SU-DHL-6 (cell line): ENCODE measurements around the gene PTPRN2.

ENCODE experiments used
- H2AFZ ChIP-seq: fragments of 200-600 bp; sonication (generic); 2 replicates; pipeline ENCODE4 v1.6.1; 2014; ENCODE audit warnings: low read depth, mild to moderate bottlenecking, moderate library complexity, mixed read lengths, antibody characterized with exemption, low read length; ENCODE audit not compliant: severe bottlenecking
- H3F3A ChIP-seq: fragments of 200-600 bp; shearing (Covaris generic); 2 replicates; pipeline ENCODE4 v1.6.0; 2016; ENCODE audit warnings: antibody characterized with exemption, mild to moderate bottlenecking; ENCODE audit not compliant: insufficient read depth
- H3K27ac ChIP-seq: fragments of 200-600 bp; sonication (generic); 2 replicates; pipeline ENCODE4 v1.5.1; 2016; ENCODE audit warnings: low read depth, mild to moderate bottlenecking, low read length, moderate library complexity, mixed read lengths
- H3K27me3 ChIP-seq: fragments of 200-600 bp; sonication (generic), shearing (Covaris generic); 2 replicates; pipeline ENCODE4 v1.6.0; 2014; ENCODE audit warnings: mild to moderate bottlenecking, low read length
- H3K36me3 ChIP-seq: fragments of 200-600 bp; sonication (generic); 2 replicates; pipeline ENCODE4 v1.6.1; 2014; ENCODE audit warnings: mild to moderate bottlenecking, low read length, mixed read lengths
- H3K4me2 ChIP-seq: fragments of 300-600, 200-600 bp; shearing (Covaris generic), sonication (generic); 2 replicates; pipeline ENCODE4 v1.6.0; 2014; ENCODE audit warnings: low read length, low read depth, mild to moderate bottlenecking; ENCODE audit not compliant: poor library complexity, severe bottlenecking
- H3K4me3 ChIP-seq: fragments of 200-600 bp; sonication (generic); 2 replicates; pipeline ENCODE4 v1.5.1; 2014; ENCODE audit warnings: antibody characterized with exemption, low read length, mild to moderate bottlenecking, mixed read lengths; ENCODE audit not compliant: insufficient read depth, poor library complexity, severe bottlenecking
- H3K79me2 ChIP-seq: fragments of 200-600 bp; sonication (generic); 2 replicates; pipeline ENCODE4 v1.6.1; 2014; ENCODE audit warnings: mild to moderate bottlenecking, low read length, moderate library complexity; ENCODE audit not compliant: insufficient read depth
- H3K9ac ChIP-seq: fragments of 200-600 bp; sonication (generic); 2 replicates; pipeline ENCODE4 v1.7.0; 2014; ENCODE audit warnings: mild to moderate bottlenecking, low read length
- H3K9me2 ChIP-seq: fragments of 200-600 bp; sonication (generic); replicated peaks from 2 replicates; pipeline ENCODE4 v1.6.1; 2014; ENCODE audit warnings: low read length; ENCODE audit not compliant: insufficient read depth
- H3K9me3 ChIP-seq: fragments of 200-600 bp; sonication (generic); 2 replicates; pipeline ENCODE4 v1.6.1; 2014; ENCODE audit warnings: low read length, mixed read lengths; ENCODE audit not compliant: insufficient read depth
- H4K20me1 ChIP-seq: fragments of 200-600 bp; sonication (generic); 2 replicates; pipeline ENCODE4 v1.6.1; 2014; ENCODE audit warnings: low read depth, mild to moderate bottlenecking, antibody characterized with exemption, low read length, moderate library complexity, mixed read lengths
- CTCF ChIP-seq: fragments of 200-600 bp; sonication (generic); IDR thresholded peaks from one replicate; pipeline ENCODE4 v1.5.1; 2017; ENCODE audit warnings: antibody characterized with exemption, mild to moderate bottlenecking, low read length, moderate library complexity; ENCODE audit not compliant: insufficient read depth, poor library complexity, severe bottlenecking
- EZH2phosphoT487 ChIP-seq: fragments of 200-600 bp; sonication (generic), shearing (Covaris generic); conservative IDR thresholded peaks from 2 replicates; pipeline ENCODE4 v1.6.1; 2018; ENCODE audit warnings: mild to moderate bottlenecking, antibody characterized with exemption, low read length, moderate library complexity, mixed read lengths

PTPRN2 gene

DNA sequence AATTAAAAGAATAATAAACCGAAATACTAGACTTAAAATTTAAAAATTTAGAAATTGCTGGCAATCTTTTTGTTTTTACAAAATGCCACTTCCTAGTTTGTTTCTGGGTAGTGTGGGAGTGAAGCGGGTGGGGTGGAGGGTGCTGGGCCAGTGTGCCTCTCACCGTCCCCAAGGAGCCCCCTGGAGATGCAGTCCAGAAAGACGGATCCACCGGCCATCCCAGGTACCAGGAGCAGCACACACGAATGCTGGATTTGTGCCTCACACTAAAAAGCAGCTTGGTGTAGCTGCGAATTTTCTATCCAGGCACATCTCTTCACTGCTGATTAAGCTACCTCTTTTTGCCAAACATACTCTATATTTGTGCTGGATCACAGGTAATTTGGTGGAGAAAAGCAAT lies 632.7 kb downstream of the PTPRN2 start:
- no peaks in the 10 kb centered on the region for H3K79me2 ChIP-seq
- no peak overlapping the region for H2AFZ ChIP-seq
- no peaks in the 10 kb centered on the region for H3K9me3 ChIP-seq
- no peaks in the 10 kb centered on the region for H3K27me3 ChIP-seq
- H3K27ac ChIP-seq = no peak overlapping the region
- TF ChIP-seq EZH2phosphoT487 (no peak), CTCF (no peak)
- no peak overlapping the region for H3K4me2 ChIP-seq
- no peak overlapping the region for H3K4me3 ChIP-seq
- H3K36me3 ChIP-seq = no peaks in the 10 kb centered on the region
- no peaks in the 10 kb centered on the region for H3K9me2 ChIP-seq
- H3K9ac ChIP-seq = no peak overlapping the region
- no peaks in the 10 kb centered on the region for H4K20me1 ChIP-seq
- no peaks in the 10 kb centered on the region for H3F3A ChIP-seq

DNA sequence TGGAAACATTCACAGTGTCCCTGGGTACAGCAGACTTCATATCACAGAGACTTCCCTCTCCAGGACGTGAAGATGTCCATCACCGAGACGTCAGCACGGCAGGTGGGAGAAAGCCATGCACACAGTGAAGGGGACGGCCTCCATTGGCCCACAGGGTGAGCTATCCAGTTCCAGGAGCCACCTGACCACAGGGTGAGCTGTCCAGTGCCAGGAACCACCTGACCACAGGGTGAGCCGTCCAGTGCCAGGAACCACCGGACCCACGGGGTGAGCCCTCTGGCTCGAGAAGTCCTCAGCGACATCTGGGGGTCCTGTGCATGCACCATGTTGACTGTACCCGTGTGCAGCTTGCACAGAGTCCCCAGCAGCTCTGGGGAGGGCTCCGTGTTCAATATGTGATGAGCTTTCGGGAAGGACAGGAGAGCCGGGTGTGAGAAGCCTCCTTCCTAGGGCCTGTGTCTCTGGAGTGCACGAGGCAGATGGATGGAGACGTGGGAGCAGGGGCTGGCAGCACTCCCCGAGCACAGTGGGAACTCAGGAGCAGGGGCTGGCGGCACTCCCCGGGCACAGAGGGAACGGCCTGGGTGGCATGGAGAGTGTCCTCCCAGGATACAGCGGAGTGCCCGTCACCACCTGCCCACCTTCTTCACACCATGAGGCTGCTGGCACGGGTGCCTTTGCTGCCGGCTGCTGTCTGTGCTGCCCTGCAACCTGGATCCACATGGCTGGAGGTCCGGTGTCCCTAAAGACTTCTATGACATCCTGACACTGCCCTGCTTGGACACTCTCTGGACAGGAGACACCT lies 634.6 kb downstream of the PTPRN2 start:
- no peaks in the 10 kb centered on the region for H3K36me3 ChIP-seq
- no peaks in the 10 kb centered on the region for H3K27me3 ChIP-seq
- no peaks in the 10 kb centered on the region for H4K20me1 ChIP-seq
- TF ChIP-seq EZH2phosphoT487 (no peak), CTCF (no peak)
- no peak overlapping the region for H2AFZ ChIP-seq
- no peak overlapping the region for H3K27ac ChIP-seq
- H3K79me2 ChIP-seq = no peaks in the 10 kb centered on the region
- H3F3A ChIP-seq = no peaks in the 10 kb centered on the region
- no peaks in the 10 kb centered on the region for H3K9me2 ChIP-seq
- no peak overlapping the region for H3K4me2 ChIP-seq
- no peaks in the 10 kb centered on the region for H3K9me3 ChIP-seq
- no peak overlapping the region for H3K4me3 ChIP-seq
- H3K9ac ChIP-seq = no peak overlapping the region

DNA sequence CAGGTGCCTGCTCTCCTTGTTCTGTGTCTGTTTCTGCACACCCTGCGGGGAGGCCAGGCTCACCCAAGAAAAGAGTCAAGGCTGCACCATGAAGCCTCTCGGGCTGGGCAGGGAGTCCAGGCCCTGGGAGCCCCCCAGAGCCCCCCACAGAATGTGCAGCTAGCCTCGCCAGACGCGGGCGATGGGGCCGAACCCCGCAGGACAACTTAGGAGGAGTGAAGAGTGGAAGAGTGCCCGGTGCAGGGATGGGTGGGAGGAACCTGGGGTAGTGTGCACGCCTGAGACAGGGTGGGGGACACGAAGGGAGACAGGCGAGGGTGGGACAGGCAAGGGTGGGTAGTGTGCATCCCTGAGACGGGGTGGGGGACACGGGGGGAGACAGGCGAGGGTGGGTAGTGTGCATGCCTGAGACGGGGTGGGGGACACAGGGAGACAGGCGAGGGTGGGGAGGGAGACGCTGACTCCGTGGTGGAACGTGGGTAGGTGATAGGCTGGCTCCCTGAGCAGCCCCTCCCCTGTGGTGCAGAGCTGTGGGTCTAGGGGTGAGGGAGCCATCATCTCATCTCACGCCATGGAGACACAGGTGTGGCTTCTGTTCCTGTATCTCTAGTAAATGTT lies 635.5 kb downstream of the PTPRN2 start:
- Histone ChIP-seq H3K36me3 (no peaks in the 10 kb centered on the region), H3K9me3 (no peaks in the 10 kb centered on the region), H3K4me3 (no peak overlapping the region), H3K79me2 (no peaks in the 10 kb centered on the region), H3K9me2 (no peaks in the 10 kb centered on the region), H3K9ac (no peak overlapping the region), H4K20me1 (no peaks in the 10 kb centered on the region), H3K27ac (no peak overlapping the region), H3K4me2 (no peak overlapping the region), H3K27me3 (no peaks in the 10 kb centered on the region), H2AFZ (no peak overlapping the region), H3F3A (no peaks in the 10 kb centered on the region)
- TF ChIP-seq EZH2phosphoT487 (no peak), CTCF (no peak)
